ENCODE data around the gene MST1. TPM values are rescaled to one million over a fixed set of nuclear protein-coding genes. Genes with fewer than 3 reads are reported as not detected.

MST1 gene
- total RNA-seq, 1 experiment from 2014 or later = 0.33 TPM

DNA sequence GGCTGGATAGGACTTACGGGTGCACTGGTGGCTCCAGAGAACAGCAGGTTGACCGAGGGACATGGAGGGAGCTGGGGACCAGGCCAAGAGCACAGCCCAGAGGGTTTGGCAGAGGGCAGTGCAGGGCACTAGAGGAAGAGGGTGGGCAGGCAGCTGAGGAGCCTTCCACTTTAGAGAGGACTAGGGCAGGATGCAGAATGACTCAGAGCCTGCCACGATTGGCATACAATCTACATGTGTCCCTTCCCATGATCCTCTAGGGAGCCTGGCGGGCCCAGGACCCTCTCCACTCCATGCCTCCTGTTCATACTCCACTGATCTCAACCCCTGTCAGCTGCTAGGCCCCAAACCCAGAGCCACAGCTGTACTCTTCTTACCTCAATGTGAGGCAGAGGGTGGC, 29.5 kb downstream of the MST1 start:
- no peak for DNase-seq
- Histone ChIP-seq H3K9me3 (no peaks in the 10 kb centered on the region), H3K4me3 (no peak overlapping the region), H3K27me3 (no peaks in the 10 kb centered on the region), H3K36me3 (no peaks in the 10 kb centered on the region)

DNA sequence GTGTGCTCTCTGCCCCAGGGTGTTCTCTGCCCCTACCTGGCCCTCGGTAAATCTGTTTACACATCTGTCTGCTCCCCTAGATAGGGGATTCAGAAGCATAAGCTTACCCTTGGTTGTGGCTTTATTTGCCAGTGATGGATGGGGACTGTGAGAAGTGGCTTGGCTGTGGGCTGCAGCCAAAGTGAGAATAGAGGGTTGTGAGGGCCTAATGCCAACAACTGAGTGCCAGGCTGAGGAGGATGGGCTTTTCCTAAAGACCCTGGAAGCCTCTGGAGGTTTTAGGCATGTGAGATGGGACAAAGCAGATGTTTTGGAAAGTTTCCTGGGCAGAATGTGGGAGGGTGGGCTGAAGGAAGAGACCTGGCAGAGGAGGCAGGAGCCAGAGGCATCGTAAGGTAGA, 30.6 kb downstream of the MST1 start:
- DNase-seq = no peak
- H3K27me3 ChIP-seq = no peaks in the 10 kb centered on the region
- no peaks in the 10 kb centered on the region for H3K36me3 ChIP-seq

DNA sequence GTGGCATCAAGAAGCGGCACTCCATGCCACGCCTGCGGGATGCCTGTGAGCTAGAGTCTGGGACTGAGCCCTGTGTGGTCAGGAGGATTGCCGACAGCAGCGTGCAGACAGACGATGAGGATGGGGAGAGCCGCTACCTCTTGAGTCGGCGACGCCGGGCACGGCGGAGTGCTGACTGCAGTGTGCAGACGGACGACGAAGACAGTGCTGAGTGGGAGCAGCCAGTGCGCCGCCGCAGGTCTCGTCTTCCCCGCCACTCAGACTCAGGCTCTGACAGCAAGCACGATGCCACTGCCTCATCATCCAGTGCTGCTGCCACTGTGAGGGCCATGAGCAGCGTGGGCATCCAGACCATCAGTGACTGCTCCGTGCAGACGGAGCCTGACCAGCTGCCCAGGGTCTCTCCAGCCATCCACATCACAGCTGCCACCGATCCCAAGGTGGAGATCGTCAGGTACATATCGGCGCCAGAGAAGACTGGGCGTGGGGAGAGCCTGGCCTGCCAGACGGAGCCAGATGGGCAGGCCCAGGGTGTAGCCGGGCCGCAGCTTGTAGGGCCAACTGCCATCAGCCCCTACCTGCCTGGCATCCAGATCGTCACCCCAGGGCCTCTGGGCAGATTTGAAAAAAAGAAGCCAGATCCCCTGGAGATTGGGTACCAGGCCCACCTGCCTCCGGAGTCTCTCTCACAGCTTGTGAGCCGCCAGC, 31.9 kb downstream of the MST1 start:
- H3K9me3 ChIP-seq = no peaks in the 10 kb centered on the region
- H3K36me3 ChIP-seq = no peaks in the 10 kb centered on the region
- H3K27me3 ChIP-seq = no peaks in the 10 kb centered on the region
- no peak overlapping the region for H3K4me3 ChIP-seq
- DNase-seq = no peak

More for the DNA sequence above, 30.6 kb downstream of the MST1 start:
- H3K4me3 ChIP-seq = no peak overlapping the region
- H3K9me3 ChIP-seq = no peaks in the 10 kb centered on the region

DNA sequence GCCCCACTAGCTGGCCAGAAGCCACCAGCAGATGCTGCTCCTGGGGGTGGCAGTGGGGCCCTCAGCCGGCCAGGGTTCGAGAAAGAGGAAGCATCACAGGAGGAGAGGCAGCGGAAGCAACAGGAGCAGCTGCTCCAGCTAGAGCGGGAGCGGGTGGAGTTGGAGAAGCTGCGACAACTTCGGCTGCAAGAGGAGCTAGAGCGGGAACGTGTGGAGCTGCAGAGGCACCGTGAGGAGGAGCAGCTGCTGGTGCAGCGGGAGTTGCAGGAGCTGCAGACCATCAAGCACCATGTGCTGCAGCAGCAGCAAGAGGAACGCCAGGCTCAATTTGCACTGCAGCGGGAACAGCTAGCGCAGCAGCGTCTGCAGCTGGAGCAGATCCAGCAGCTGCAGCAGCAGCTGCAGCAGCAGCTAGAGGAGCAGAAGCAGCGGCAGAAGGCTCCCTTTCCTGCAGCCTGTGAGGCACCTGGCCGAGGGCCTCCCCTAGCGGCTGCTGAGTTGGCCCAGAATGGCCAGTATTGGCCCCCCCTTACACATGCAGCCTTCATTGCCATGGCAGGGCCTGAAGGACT, 32.6 kb downstream of the MST1 start:
- Histone ChIP-seq H3K4me3 (no peak overlapping the region), H3K36me3 (no peaks in the 10 kb centered on the region), H3K9me3 (no peaks in the 10 kb centered on the region), H3K27me3 (no peaks in the 10 kb centered on the region)
- no peak for DNase-seq

DNA sequence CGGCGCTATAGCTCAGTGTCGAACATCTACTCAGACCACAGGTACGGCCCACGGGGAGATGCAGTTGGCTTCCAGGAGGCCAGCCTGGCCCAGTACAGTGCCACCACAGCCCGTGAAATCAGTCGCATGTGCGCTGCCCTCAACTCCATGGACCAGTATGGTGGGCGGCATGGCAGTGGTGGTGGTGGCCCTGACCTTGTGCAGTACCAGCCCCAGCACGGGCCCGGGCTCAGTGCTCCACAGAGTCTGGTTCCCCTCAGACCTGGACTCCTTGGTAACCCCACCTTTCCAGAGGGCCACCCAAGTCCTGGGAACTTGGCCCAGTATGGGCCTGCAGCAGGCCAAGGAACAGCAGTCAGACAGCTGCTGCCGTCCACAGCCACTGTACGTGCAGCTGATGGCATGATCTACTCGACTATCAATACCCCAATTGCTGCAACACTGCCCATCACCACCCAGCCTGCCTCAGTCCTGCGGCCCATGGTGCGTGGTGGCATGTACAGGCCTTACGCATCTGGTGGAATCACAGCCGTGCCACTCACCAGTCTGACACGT, 33.5 kb downstream of the MST1 start:
- no peaks in the 10 kb centered on the region for H3K36me3 ChIP-seq
- no peaks in the 10 kb centered on the region for H3K27me3 ChIP-seq
- H3K4me3 ChIP-seq = no peak overlapping the region
- DNase-seq = no peak
- H3K9me3 ChIP-seq = no peaks in the 10 kb centered on the region

DNA sequence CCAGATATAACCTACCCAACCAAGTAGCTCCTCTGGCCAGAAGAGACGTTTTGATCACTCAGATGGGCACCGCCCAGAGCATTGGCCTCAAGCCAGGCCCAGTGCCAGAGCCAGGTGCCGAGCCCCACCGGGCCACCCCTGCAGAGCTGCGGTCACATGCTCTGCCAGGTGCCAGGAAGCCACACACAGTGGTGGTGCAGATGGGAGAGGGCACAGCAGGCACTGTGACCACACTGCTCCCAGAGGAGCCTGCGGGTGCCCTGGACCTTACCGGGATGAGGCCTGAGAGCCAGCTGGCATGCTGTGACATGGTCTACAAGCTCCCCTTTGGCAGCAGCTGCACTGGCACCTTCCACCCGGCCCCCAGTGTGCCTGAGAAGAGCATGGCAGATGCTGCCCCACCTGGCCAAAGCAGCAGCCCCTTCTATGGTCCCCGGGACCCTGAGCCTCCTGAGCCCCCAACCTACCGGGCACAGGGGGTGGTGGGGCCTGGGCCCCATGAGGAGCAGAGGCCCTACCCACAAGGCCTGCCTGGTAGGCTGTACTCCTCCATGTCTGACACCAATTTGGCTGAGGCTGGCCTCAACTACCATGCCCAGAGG, 34.2 kb downstream of the MST1 start:
- H3K4me3 ChIP-seq = no peak overlapping the region
- no peaks in the 10 kb centered on the region for H3K27me3 ChIP-seq
- DNase-seq = no peak
- no peaks in the 10 kb centered on the region for H3K9me3 ChIP-seq
- H3K36me3 ChIP-seq = no peaks in the 10 kb centered on the region

DNA sequence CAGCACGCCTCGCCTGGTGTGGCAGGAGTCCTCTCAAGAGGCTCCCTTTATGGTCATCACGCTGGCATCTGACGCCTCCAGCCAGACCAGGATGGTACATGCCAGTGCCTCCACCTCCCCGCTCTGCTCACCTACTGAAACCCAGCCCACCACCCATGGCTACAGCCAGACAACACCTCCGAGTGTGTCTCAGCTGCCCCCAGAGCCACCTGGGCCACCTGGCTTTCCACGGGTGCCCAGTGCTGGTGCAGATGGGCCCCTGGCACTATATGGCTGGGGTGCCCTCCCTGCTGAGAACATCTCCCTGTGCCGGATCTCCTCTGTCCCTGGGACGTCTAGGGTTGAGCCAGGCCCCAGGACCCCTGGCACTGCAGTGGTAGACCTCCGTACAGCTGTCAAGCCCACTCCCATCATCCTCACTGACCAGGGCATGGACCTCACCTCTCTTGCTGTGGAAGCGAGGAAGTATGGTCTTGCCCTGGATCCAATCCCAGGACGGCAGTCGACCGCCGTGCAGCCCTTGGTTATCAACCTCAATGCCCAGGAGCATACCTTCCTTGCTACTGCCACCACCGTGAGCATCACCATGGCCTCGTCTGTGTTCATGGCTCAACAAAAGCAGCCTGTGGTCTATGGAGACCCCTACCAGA, 35.0 kb downstream of the MST1 start:
- Histone ChIP-seq H3K27me3 (no peaks in the 10 kb centered on the region), H3K4me3 (no peak overlapping the region), H3K9me3 (no peaks in the 10 kb centered on the region), H3K36me3 (no peaks in the 10 kb centered on the region)
- no peak for DNase-seq

DNA sequence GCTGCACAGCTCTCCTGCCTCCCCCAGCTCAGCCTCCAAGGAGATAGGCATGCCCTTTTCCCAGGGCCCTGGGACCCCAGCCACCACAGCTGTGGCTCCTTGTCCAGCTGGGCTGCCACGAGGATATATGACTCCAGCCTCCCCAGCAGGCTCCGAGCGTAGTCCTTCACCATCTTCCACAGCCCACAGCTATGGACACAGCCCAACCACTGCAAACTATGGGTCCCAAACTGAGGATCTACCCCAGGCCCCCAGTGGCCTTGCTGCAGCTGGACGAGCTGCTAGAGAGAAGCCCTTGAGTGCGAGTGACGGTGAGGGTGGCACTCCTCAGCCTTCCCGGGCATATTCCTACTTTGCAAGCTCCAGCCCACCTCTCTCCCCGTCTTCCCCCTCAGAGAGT, 35.7 kb downstream of the MST1 start:
- Histone ChIP-seq H3K27me3 (no peaks in the 10 kb centered on the region), H3K4me3 (no peak overlapping the region), H3K9me3 (no peaks in the 10 kb centered on the region), H3K36me3 (no peaks in the 10 kb centered on the region)
- DNase-seq = no peak

DNA sequence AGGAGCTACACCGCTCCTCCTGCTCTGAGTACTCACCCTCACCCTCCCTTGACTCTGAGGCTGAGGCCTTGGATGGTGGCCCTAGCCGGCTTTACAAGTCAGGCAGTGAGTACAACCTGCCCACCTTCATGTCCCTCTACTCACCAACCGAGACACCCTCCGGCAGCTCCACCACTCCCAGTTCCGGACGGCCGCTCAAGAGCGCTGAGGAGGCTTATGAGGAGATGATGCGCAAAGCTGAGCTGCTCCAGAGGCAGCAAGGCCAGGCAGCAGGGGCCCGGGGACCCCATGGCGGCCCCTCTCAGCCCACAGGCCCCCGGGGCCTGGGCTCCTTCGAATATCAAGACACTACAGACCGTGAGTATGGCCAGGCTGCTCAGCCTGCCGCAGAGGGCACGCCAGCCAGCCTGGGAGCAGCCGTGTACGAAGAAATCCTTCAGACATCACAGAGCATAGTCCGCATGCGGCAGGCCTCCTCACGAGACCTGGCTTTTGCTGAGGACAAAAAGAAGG, 36.3 kb downstream of the MST1 start:
- no peaks in the 10 kb centered on the region for H3K27me3 ChIP-seq
- no peaks in the 10 kb centered on the region for H3K9me3 ChIP-seq
- no peak for DNase-seq
- no peaks in the 10 kb centered on the region for H3K36me3 ChIP-seq
- no peak overlapping the region for H3K4me3 ChIP-seq

DNA sequence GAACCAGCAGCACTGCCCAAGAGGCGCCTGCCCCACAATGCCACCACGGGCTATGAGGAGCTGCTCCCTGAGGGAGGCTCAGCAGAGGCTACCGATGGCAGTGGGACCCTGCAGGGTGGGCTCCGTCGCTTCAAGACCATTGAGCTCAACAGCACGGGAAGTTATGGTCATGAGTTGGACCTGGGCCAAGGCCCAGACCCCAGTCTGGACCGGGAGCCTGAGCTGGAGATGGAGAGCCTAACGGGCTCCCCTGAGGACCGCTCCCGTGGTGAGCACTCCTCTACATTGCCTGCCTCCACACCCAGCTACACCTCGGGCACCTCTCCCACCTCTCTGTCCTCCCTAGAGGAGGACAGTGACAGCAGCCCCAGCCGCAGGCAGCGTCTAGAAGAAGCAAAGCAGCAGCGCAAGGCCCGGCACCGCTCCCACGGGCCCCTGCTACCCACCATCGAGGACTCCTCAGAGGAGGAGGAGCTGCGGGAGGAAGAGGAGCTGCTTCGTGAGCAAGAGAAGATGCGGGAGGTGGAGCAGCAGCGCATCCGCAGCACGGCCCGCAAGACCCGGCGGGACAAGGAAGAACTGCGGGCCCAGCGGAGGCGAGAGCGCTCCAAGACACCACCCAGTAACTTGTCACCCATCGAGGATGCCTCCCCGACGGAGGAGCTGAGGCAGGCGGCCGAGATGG, 36.9 kb downstream of the MST1 start:
- H3K36me3 ChIP-seq = no peaks in the 10 kb centered on the region
- no peak for DNase-seq
- no peaks in the 10 kb centered on the region for H3K27me3 ChIP-seq
- H3K9me3 ChIP-seq = no peaks in the 10 kb centered on the region
- H3K4me3 ChIP-seq = no peak overlapping the region

DNA sequence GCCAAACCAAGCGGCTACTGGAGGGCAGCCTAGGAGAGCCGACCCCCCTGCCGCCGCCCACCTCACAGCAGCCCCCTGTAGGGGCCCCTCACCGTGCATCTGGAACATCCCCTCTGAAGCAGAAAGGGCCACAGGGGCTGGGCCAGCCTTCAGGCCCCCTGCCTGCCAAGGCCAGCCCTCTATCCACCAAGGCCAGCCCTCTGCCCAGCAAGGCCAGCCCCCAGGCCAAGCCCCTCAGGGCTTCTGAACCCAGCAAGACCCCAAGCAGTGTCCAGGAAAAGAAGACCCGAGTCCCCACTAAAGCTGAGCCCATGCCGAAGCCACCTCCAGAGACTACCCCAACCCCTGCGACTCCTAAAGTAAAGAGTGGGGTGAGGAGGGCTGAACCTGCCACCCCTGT, 38.6 kb downstream of the MST1 start:
- H3K4me3 ChIP-seq = no peak overlapping the region
- H3K36me3 ChIP-seq = no peaks in the 10 kb centered on the region
- no peaks in the 10 kb centered on the region for H3K27me3 ChIP-seq
- no peak for DNase-seq
- no peaks in the 10 kb centered on the region for H3K9me3 ChIP-seq

DNA sequence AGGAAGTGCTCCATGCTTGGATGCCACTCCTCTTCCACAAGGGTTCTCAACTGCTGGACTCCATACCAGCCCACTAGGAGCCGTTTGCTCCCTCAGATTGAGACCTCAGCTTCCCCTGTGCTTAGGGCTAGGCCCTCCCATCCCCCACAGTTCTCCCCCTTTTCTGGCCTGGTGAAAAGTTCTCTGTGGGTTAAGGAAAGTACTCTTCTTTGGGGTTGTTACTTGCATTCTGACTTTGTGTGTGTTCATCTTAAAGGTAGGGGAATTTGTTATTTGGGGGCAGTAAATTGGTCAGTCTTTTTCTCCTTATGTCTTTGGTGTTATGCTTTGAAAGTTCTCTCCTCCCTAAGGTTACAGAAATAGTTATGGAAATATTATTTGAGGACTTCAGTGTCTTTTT, 39.1 kb downstream of the MST1 start:
- DNase-seq = no peak
- no peaks in the 10 kb centered on the region for H3K27me3 ChIP-seq

DNA sequence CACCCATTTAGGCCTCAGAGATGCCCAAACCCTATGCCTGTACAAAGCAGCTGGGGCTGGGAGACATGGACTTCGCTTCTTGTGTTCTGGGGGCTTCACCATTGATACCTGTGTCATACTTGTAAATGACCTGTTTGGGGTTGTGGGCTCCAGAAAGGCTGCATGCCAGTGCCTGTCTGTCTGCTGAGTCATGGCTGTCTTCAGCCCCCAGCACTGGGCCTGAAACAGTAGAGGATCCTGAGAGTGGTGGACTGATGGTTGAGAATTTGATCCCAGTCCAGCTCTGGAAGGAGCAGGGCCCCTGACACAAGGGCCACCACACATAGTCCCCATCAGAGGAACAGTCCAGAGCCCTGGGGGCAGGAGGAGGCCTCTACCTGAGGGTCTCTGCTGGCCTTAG, 39.7 kb downstream of the MST1 start:
- no peaks in the 10 kb centered on the region for H3K36me3 ChIP-seq
- no peaks in the 10 kb centered on the region for H3K27me3 ChIP-seq
- H3K9me3 ChIP-seq = no peaks in the 10 kb centered on the region
- DNase-seq = no peak
- H3K4me3 ChIP-seq = no peak overlapping the region

More for the DNA sequence above, 39.1 kb downstream of the MST1 start:
- Histone ChIP-seq H3K36me3 (no peaks in the 10 kb centered on the region), H3K4me3 (no peak overlapping the region), H3K9me3 (no peaks in the 10 kb centered on the region)

DNA sequence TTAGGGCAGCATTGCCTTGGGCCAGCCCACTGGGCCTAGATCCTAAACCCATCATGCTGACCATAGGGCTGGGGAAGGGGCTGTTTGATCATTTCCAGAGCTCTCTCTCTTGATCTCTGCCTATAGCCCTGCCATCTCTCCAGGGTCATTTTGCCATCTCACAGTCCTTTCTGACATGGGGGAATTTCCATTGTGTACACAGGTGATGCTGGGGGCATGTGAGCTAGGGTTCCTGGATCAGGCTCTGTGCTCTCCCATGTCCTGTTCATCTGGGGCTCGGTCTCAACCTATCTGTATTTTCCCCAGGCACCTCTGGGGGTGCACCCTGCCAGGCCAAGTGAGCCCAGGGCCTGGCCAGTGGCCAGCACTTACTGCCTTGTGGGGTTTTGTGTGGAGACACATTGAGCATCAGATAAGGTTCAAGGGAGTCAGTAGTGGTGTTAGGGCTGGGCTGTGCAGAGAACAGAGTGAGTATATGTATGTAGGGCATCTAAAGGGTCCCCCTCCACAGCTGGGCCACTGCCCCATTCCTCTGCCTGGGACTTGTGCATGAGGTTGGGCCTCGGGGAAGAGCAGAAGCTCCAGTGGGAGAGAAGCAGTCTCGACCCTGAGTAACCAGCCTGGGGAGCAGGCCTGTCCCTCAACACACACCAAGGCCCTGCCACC, 40.8 kb downstream of the MST1 start:
- Histone ChIP-seq H3K4me3 (no peak overlapping the region), H3K27me3 (no peaks in the 10 kb centered on the region), H3K9me3 (no peaks in the 10 kb centered on the region), H3K36me3 (no peaks in the 10 kb centered on the region)
- no peak for DNase-seq

DNA sequence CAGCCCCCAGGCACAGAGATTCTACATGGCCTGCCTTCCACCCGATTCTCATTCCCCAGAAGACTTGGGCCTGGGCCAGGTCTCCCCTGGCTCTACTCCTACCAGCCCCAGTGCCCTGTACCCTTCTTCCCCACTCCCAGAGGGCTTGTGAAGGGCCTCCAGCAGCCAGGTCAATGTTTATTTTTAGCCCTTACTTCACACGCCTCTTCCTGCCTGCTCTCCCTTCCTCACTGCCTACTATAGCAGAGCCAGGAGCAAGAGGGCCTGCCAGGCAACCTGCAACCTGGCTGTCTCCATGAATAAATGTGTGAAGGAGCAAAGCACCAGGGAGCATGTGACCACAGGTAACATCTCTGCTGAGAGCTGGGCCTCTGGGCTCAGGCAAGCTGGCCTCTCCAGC, 41.5 kb downstream of the MST1 start:
- no peaks in the 10 kb centered on the region for H3K36me3 ChIP-seq
- H3K4me3 ChIP-seq = no peak overlapping the region
- no peaks in the 10 kb centered on the region for H3K27me3 ChIP-seq
- no peaks in the 10 kb centered on the region for H3K9me3 ChIP-seq
- DNase-seq = peak; percentile 11

DNA sequence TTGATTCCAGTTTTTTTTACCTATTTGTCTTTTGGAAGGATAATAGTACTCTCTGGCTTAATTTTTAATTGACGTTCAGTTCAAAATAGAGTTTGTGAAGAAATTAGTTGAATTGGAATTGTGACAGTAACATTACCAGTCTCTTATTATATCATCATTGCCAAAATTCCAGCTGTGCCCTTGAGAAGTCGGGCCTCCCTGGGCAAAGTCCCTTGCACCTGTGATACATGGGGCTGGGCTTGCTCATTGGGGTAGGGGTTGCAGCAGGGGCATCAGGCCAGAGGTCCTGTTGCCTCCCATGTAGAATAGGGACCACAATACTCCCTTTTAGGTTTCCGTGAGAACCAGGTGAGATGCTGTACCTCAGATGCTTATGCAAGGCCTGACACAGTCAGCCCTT, 43.0 kb downstream of the MST1 start:
- H3K36me3 ChIP-seq = no peaks in the 10 kb centered on the region
- H3K27me3 ChIP-seq = no peaks in the 10 kb centered on the region
- no peaks in the 10 kb centered on the region for H3K9me3 ChIP-seq
- H3K4me3 ChIP-seq = no peak overlapping the region
- DNase-seq = no peak
